NCI-H2171 (cell line): Measurements from ENCODE around the gene HSPBP1.

Experiments used
- DNase-seq: peaks from one replicate; lab custom pipeline; 2025; lab: John Stamatoyannopoulos, UW

Gene HSPBP1

GRCh38 chr19:55304980-55305379 lies 25.1 kb upstream of the HSPBP1 start:
- DNase-seq, result no peak

GRCh38 chr19:55304279-55304978 lies 24.5 kb upstream of the HSPBP1 start:
- DNase-seq, result peak; percentile 18

DNA sequence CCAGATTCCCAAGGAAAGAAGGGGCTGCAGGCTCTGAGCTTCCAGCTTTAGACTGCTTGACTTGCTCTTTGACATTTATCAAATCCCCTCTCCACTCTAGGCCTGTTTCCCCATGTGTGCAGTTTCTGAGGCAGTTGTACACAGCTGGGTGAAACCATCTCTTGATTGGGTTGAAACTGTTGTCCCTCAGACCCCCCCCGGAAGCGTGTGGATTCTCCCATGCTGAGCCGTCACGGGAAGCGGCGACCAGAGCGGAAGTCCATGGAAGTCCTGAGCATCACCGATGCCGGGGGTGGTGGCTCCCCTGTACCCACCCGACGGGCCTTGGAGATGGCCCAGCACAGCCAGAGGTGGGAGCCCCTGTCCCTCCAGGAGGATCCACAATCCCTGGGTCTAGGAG lies 23.6 kb upstream of the HSPBP1 start:
- DNase-seq, result no peak

DNA sequence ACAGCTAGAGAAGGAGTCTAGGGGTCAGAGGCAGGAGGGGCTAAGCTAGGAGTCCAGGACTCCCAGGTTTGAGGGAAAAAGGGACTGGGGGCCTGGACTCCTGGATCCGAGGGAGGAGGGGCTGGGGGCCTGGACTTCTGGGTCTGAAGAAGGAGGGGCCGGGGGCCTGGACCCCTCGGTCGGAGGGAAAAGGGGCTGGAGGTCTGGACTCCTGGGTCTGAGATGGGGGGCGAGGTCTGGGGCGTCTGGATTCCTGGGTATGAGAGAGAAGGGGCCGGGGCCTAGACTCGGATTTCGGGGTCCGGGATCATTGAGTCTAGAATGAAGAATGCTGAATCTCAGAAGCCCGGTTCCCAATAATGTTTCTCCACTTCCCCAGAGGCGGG lies 22.4 kb upstream of the HSPBP1 start:
- no peak for DNase-seq

DNA sequence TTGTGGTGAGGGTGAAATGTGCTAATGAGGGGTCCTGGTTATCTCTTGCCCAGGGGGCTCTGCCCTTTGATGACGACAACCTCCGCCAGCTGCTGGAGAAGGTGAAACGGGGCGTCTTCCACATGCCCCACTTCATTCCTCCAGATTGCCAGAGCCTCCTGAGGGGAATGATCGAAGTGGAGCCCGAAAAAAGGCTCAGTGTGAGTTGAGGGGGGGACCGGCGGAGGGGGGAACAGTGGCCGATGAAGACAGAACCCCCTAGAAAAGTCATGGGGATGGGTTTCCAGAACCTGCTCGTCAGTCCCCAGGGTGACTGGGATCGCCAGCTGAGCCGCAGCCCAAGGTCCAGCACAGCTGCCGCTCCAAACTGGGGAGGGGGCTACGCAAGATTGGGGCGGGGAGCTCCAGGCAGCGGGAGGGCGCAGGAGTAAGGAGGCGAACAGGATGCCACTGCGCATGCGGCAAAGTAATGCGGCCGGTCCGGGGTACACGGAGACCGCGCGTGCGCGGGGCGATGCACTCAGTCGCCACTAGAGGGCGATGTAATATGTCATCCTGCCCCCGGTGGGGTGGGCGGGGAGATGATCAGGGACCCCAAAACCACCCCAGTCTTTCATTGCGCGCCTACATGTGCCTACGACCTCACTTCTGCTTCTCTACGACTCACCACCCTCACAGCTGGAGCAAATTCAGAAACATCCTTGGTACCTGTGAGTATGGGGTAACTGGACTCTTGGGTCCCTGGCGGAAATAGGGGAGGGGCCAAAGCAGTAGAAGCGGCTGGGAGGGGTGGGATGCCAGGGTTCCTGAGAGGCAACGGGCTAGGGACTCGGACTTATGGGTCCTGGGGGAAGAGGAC lies 21.8 kb upstream of the HSPBP1 start:
- DNase-seq, result no peak

- no peak for DNase-seq
Measured at GRCh38 chr19:55300886-55301458, 21.1 kb upstream of the HSPBP1 start.

DNA sequence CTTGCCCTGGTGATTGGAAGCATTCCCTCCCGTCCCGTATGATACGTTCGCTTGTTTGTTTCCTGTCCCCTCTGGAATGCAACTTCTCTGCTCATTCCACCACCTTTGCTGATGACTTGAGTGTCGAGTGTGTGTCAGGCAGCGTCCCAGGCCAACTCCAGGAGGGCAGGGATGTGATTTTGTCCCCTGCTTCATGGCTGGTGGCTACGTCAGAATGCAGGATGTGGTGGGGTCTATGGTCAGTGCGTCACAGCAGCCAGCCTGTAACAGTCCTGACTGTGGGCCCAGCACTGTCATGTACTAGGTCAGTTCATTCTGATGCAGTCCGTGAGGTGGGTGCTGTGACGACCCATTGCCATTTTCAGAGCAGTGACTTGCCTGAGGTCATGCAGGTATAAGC lies 20.1 kb upstream of the HSPBP1 start:
- DNase-seq, result no peak

DNA sequence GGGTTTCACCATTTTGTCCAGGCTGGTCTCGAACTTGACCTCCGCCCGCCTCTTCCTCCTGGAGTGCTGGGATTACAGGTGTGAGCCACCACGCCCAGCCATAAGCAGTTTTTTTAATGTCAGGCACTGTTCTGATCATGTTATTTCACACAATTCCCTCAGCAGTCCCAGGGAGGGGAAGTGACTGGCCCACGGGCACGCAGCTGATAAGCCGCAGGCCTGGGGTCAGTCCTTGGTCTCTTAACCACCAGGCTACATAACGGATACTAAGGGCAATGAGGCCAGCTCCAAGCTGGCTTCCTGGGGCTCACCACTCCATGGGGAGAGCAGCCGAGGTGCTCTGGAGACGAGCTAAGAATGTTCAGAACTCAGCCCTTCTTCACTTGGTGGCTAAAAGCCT lies 17.4 kb upstream of the HSPBP1 start:
- DNase-seq, result no peak

DNA sequence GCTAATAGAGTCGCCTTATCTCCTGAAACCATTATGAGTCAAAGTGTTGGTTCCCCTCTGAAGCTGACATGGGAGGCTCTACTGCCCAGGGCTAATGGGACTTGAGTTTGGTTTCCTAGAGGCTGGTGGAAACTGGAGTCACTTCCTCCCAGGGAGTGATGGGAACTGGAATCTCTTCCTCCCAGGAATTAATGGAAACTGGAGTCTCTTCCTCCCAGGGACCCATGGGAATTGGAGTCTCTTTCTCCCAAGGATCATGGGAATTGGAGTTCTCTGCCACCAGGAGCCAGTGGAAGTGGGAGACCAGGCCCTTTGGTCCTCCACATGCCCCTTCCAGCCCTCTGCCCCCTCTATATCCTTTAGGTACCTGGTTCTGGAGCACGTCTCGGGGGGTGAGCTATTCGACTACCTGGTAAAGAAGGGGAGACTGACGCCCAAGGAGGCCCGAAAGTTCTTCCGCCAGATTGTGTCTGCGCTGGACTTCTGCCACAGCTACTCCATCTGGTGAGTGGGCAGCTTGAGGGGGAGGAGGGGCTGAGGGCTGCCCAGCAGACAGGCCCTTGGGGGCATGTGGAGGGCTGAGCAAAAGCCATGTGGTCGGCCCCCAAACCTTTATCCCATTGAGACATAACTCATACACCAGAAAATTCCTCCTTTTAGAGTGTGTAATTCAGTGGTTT lies 9.3 kb upstream of the HSPBP1 start:
- no peak for DNase-seq

- DNase-seq, result no peak
Measured at GRCh38 chr19:55287361-55288079, 7.6 kb upstream of the HSPBP1 start.

- DNase-seq, result no peak
Measured at GRCh38 chr19:55285229-55285890, 5.5 kb upstream of the HSPBP1 start.

- no peak for DNase-seq
Measured at GRCh38 chr19:55284405-55285058, 4.6 kb upstream of the HSPBP1 start.

GRCh38 chr19:55283548-55284377 lies 3.9 kb upstream of the HSPBP1 start, which contains the start of gene BRSK1:
TSS of gene BRSK1 (plus strand) at chr19:55283997. CDS start at chr19:55284443, 446 bp downstream.
- peak; percentile 92 for DNase-seq

- DNase-seq, result no peak
Measured at GRCh38 chr19:55279340-55279739, 570 bp downstream of the HSPBP1 start.

GRCh38 chr19:55278391-55279135 lies 1.3 kb downstream of the HSPBP1 start:
- no peak for DNase-seq

- no peak for DNase-seq
Measured at GRCh38 chr19:55277494-55277893, 2.4 kb downstream of the HSPBP1 start.

GRCh38 chr19:55276720-55277430 lies 3.0 kb downstream of the HSPBP1 start:
- DNase-seq, result no peak
